ENCODE measurements around the gene ARL4D. TPM values are rescaled to one million over a fixed set of nuclear protein-coding genes. Genes with fewer than 3 reads are reported as not detected.

ARL4D gene
- total and polyA plus RNA-seq, 2 of the 8 experiments (the other 6 are each of a cell fraction or from before 2014, with no cell fraction given), result 8.4 to 9.2 TPM

GRCh38 chr17:43437756-43438155 lies 39.0 kb downstream of the ARL4D start:
- H3K9me3 ChIP-seq (ENCODE audit: insufficient read depth in 2 of 2, low read depth in 1 of 2, low read length in 1 of 2), result no peaks in the 10 kb centered on the region
- TF ChIP-seq TCF12 (IDR thresholded peaks at IDR 0.05; ENCODE audit: low read depth, low read length) (no peak), SAP30 (IDR thresholded peaks at IDR 0.05; ENCODE audit: insufficient read depth, insufficient replicate concordance, low read length) (no peak), ZNF274 (IDR thresholded peaks at IDR 0.05; ENCODE audit: borderline replicate concordance, extremely low read depth, low read length) (no peak), HDAC6 (IDR thresholded peaks at IDR 0.05; ENCODE audit: low read depth, low read length) (no peak), EZH2 (IDR thresholded peaks at IDR 0.05; ENCODE audit: low read depth, low read length, severe bottlenecking) (no peak), TAF1 (IDR thresholded peaks at IDR 0.05; ENCODE audit: low read depth, low read length) (no peak), NRF1 (IDR thresholded peaks at IDR 0.05; ENCODE audit: low read depth, low read length) (no peak), RBBP5 (IDR thresholded peaks at IDR 0.05; ENCODE audit: borderline replicate concordance, low read depth, low read length) (no peak), SP4 (IDR thresholded peaks at IDR 0.05; ENCODE audit: low read length) (no peak), YY1 (IDR thresholded peaks at IDR 0.05; ENCODE audit: low read depth, low read length) (no peak), HDAC2 (IDR thresholded peaks at IDR 0.05; ENCODE audit: borderline replicate concordance in 1 of 2, low read depth in 2 of 2, low read length in 2 of 2) (no peak), JUN (IDR thresholded peaks at IDR 0.05; ENCODE audit: low read depth, low read length) (no peak), SRF (IDR thresholded peaks at IDR 0.05; ENCODE audit: low read depth, low read length) (no peak), E2F6 (IDR thresholded peaks at IDR 0.05) (no peak)

More at GRCh38 chr17:43437756-43438155, 39.0 kb downstream of the ARL4D start:
- Histone ChIP-seq H3K4ac (replicated peaks; ENCODE audit: insufficient read length, low read depth, low read length) (no peak overlapping the region), H4K91ac (replicated peaks; ENCODE audit: insufficient read length, low read length) (no peak overlapping the region), H2AFZ (ENCODE audit: low read length) (no peak overlapping the region), H3K79me1 (ENCODE audit: low read depth, low read length) (no peaks in the 10 kb centered on the region), H3K56ac (replicated peaks; ENCODE audit: insufficient read length, low read depth, low read length) (no peak overlapping the region), H2AK5ac (ENCODE audit: low read depth, low read length) (no peak overlapping the region), H3K18ac (ENCODE audit: extremely low read depth, low read length) (no peak overlapping the region), H2BK120ac (replicated peaks; ENCODE audit: low read depth, low read length) (no peak overlapping the region), H3K27me3 (replicated peaks in 1 of 4; ENCODE audit: control insufficient read depth in 3 of 4, extremely low read depth in 1 of 4, insufficient read depth in 3 of 4, low read length in 3 of 4) (no peaks in the 10 kb centered on the region), H2BK15ac (ENCODE audit: low read length) (no peak overlapping the region), H3K79me2 (ENCODE audit: control insufficient read depth in 1 of 2, insufficient read depth in 2 of 2, low read length in 2 of 2) (no peaks in the 10 kb centered on the region), H3K36me3 (ENCODE audit: control insufficient read depth in 2 of 4, insufficient read depth in 4 of 4, low read length in 3 of 4) (no peaks in the 10 kb centered on the region), H2BK5ac (ENCODE audit: low read depth, low read length) (no peak overlapping the region), H4K8ac (ENCODE audit: extremely low read depth, insufficient read depth, low read length) (no peak overlapping the region), H3K4me3 (ENCODE audit: extremely low read depth in 1 of 4, insufficient read depth in 2 of 4, low read depth in 3 of 4, low read length in 4 of 4) (no peak overlapping the region), H4K20me1 (replicated peaks in 1 of 2; ENCODE audit: control insufficient read depth in 1 of 2, insufficient read depth in 2 of 2, low read length in 2 of 2) (no peaks in the 10 kb centered on the region), H3K9ac (replicated peaks in 1 of 4; ENCODE audit: extremely low read depth in 1 of 4, low read depth in 3 of 4, low read length in 3 of 4) (no peak overlapping the region), H4K5ac (ENCODE audit: insufficient read length, low read depth, low read length) (no peak overlapping the region), H3K4me1 (replicated peaks in 1 of 4; ENCODE audit: control insufficient read depth in 3 of 4, insufficient read depth in 4 of 4, low read length in 3 of 4) (peaks cover 0 to 2% (median 0%) of the 10 kb centered on the region in 4 experiments; a peak in 3 of 7 replicates), H2BK12ac (ENCODE audit: low read depth, low read length) (no peak overlapping the region), H3K27ac (ENCODE audit: low read depth, low read length) (no peak overlapping the region), H2BK20ac (ENCODE audit: low read length) (no peak overlapping the region), H3K14ac (ENCODE audit: insufficient read length) (no peak overlapping the region), H3K4me2 (ENCODE audit: insufficient read depth in 1 of 2, low read depth in 2 of 2, low read length in 2 of 2) (no peak overlapping the region), H3K23me2 (ENCODE audit: low read depth, low read length) (no peaks in the 10 kb centered on the region), H3K23ac (ENCODE audit: insufficient read length) (no peak overlapping the region)
- WGBS, 2 experiments (ENCODE audit: extremely low coverage in 1 of 2, insufficient coverage in 1 of 2, insufficient read length in 1 of 2, insufficient replicate concordance in 2 of 2, low coverage in 1 of 2, low lambda C conversion rate in 2 of 2, missing lambda C conversion rate in 1 of 2), result 87% methylated on average over 1 of the region's 1 CpG; no CpG with 5 or more reads in 1 of the 2 experiments
- ChIA-PET CTCF (ENCODE audit: partially characterized antibody) (interaction anchor here (0.6 to 3.0 kb wide), 6 partner anchors 9 to 235 kb away, joined by 3 to 10 read pairs (median 4); partner anchors contain the start of gene DHX8), POLR2A (ENCODE audit: partially characterized antibody) (interaction anchor here (2.4 kb wide), 1 partner anchor 69 kb away, joined by 10 read pairs; no protein-coding TSS in a partner anchor)
- FAIRE-seq (no peak), DNase-seq (ENCODE audit: low read depth in 1 of 2, low spot score in 2 of 2) (no peak)
